ENCODE data around the gene OR6K2.

GRCh38 chr1:158730453-158730852 is 30.0 kb upstream of the OR6K2 start:
- TF ChIP-seq, protein P1, sequence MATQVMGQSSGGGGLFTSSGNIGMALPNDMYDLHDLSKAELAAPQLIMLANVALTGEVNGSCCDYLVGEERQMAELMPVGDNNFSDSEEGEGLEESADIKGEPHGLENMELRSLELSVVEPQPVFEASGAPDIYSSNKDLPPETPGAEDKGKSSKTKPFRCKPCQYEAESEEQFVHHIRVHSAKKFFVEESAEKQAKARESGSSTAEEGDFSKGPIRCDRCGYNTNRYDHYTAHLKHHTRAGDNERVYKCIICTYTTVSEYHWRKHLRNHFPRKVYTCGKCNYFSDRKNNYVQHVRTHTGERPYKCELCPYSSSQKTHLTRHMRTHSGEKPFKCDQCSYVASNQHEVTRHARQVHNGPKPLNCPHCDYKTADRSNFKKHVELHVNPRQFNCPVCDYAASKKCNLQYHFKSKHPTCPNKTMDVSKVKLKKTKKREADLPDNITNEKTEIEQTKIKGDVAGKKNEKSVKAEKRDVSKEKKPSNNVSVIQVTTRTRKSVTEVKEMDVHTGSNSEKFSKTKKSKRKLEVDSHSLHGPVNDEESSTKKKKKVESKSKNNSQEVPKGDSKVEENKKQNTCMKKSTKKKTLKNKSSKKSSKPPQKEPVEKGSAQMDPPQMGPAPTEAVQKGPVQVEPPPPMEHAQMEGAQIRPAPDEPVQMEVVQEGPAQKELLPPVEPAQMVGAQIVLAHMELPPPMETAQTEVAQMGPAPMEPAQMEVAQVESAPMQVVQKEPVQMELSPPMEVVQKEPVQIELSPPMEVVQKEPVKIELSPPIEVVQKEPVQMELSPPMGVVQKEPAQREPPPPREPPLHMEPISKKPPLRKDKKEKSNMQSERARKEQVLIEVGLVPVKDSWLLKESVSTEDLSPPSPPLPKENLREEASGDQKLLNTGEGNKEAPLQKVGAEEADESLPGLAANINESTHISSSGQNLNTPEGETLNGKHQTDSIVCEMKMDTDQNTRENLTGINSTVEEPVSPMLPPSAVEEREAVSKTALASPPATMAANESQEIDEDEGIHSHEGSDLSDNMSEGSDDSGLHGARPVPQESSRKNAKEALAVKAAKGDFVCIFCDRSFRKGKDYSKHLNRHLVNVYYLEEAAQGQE (IDR thresholded peaks at IDR 0.05; ENCODE audit: borderline replicate concordance in 1 of 2, low read depth in 1 of 2, low read length in 2 of 2): no peak
- TF ChIP-seq SMYD3 (CRISPR knock-in tag; IDR thresholded peaks at IDR 0.05): no peak
- TF ChIP-seq NR2C2 (CRISPR knock-in tag; IDR thresholded peaks at IDR 0.05; ENCODE audit: borderline replicate concordance): no peak
- TF ChIP-seq RAD21 (CRISPR knock-in tag; IDR thresholded peaks at IDR 0.05): no peak
- TF ChIP-seq POLR2A (IDR thresholded peaks at IDR 0.05; ENCODE audit: insufficient read depth in 1 of 2, low read depth in 2 of 2, low read length in 2 of 2): no peak
- TF ChIP-seq, protein P2, sequence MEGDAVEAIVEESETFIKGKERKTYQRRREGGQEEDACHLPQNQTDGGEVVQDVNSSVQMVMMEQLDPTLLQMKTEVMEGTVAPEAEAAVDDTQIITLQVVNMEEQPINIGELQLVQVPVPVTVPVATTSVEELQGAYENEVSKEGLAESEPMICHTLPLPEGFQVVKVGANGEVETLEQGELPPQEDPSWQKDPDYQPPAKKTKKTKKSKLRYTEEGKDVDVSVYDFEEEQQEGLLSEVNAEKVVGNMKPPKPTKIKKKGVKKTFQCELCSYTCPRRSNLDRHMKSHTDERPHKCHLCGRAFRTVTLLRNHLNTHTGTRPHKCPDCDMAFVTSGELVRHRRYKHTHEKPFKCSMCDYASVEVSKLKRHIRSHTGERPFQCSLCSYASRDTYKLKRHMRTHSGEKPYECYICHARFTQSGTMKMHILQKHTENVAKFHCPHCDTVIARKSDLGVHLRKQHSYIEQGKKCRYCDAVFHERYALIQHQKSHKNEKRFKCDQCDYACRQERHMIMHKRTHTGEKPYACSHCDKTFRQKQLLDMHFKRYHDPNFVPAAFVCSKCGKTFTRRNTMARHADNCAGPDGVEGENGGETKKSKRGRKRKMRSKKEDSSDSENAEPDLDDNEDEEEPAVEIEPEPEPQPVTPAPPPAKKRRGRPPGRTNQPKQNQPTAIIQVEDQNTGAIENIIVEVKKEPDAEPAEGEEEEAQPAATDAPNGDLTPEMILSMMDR (CRISPR knock-in tag; IDR thresholded peaks at IDR 0.05): no peak
- TF ChIP-seq ZNF207 (IDR thresholded peaks at IDR 0.05; ENCODE audit: borderline replicate concordance): no peak
- TF ChIP-seq FOXO4 (CRISPR knock-in tag; conservative IDR thresholded peaks at IDR 0.05): no peak
- TF ChIP-seq BHLHE40 (IDR thresholded peaks at IDR 0.05; ENCODE audit: low read length): no peak
- no peak for TF ChIP-seq ZSCAN20 (CRISPR knock-in tag; IDR thresholded peaks at IDR 0.05; ENCODE audit: borderline replicate concordance)
- TF ChIP-seq ZNF879 (CRISPR knock-in tag; IDR thresholded peaks at IDR 0.05): no peak
- no peak for TF ChIP-seq ZNF12 (CRISPR knock-in tag; IDR thresholded peaks at IDR 0.05)
- no peak for TF ChIP-seq ZBTB20 (CRISPR knock-in tag; IDR thresholded peaks at IDR 0.05; ENCODE audit: borderline replicate concordance, low read depth)
